IMR-90 (cell line): ENCODE measurements around the gene REST. TPM values are rescaled to one million over a fixed set of nuclear protein-coding genes. Genes with fewer than 3 reads are reported as not detected.

ENCODE experiments used
- ATAC-seq: fragments of 200-7000 bp; cut with Tn5 transposase; 2 replicates; pipeline ENCODE4 v1.9.1; 2020; ENCODE audit warnings: low read depth, mild to moderate bottlenecking, moderate library complexity
- BruUV-seq: library from RNA; stranded (reverse); fragments of 400-500 nt; replicated peaks from 2 replicates; lab custom pipeline; 2021; lab: Mats Ljungman, UMichigan
- CTCF ChIA-PET: fragments of 300-600 bp; formaldehyde crosslinking; extraction: SDS; loops from one replicate; lab custom pipeline; 2021; ENCODE audit warnings: antibody characterized with exemption; lab: Yijun Ruan, JAX
- POLR2A ChIA-PET: fragments of 300-600 bp; sonication (Branson Sonifier 250); formaldehyde crosslinking; loops from one replicate; lab custom pipeline; 2022; ENCODE audit warnings: antibody characterized with exemption; ENCODE audit not compliant: unreplicated experiment; lab: Charles Lee
- DNase-seq: peaks from one replicate; pipeline ENCODE4 v3.0.0; 2013
- H2AFZ ChIP-seq: replicated peaks from 2 replicates; pipeline ENCODE3; 2013; ENCODE audit warnings: low read length, mild to moderate bottlenecking; ENCODE audit not compliant: poor library complexity
- H2AK5ac ChIP-seq: 2 replicates; pipeline ENCODE4 v1.6.1; 2013; ENCODE audit warnings: low read depth, low read length, inconsistent platforms
- H2AK9ac ChIP-seq: replicated peaks from 2 replicates; pipeline ENCODE3; 2013; ENCODE audit warnings: mild to moderate bottlenecking, low read depth, low read length, moderate library complexity; ENCODE audit not compliant: poor library complexity
- H2BK120ac ChIP-seq: 2 replicates; pipeline ENCODE4 v1.6.1; 2013; ENCODE audit warnings: low read depth, low read length, inconsistent platforms
- H2BK15ac ChIP-seq: 3 replicates; pipeline ENCODE4 v1.6.1; 2013; ENCODE audit warnings: low read depth, low read length, inconsistent platforms
- H2BK20ac ChIP-seq: 2 replicates; pipeline ENCODE4 v1.6.1; 2013; ENCODE audit warnings: low read depth, mild to moderate bottlenecking, inconsistent platforms, low read length, moderate library complexity
- H2BK5ac ChIP-seq: 2 replicates; pipeline ENCODE4 v1.6.1; 2013; ENCODE audit warnings: mild to moderate bottlenecking, low read depth, low read length, inconsistent platforms; ENCODE audit not compliant: poor library complexity, severe bottlenecking
- H3K14ac ChIP-seq: replicated peaks from 2 replicates; pipeline ENCODE4 v1.6.1; 2013; ENCODE audit warnings: low read depth, low read length, inconsistent platforms
- H3K18ac ChIP-seq: 2 replicates; pipeline ENCODE4 v1.6.1; 2013; ENCODE audit warnings: low read depth, low read length, control low read depth
- H3K23ac ChIP-seq: 2 replicates; pipeline ENCODE4 v1.6.1; 2013; ENCODE audit warnings: low read depth, low read length, inconsistent platforms
- H3K27ac ChIP-seq: 2 replicates; pipeline ENCODE4 v1.5.1; 2013; ENCODE audit warnings: mild to moderate bottlenecking, control low read depth, low read length; ENCODE audit not compliant: insufficient read depth
- H3K27me3 ChIP-seq: 2 replicates; pipeline ENCODE4 v1.6.1; 2013; ENCODE audit warnings: low read length; ENCODE audit not compliant: control insufficient read depth, insufficient read depth
- H3K36me3 ChIP-seq: 2 replicates; pipeline ENCODE4 v1.6.1; 2013; ENCODE audit warnings: low read length, mixed read lengths; ENCODE audit not compliant: control insufficient read depth, insufficient read depth
- H3K4ac ChIP-seq: 2 replicates; pipeline ENCODE4 v1.6.1; 2013; ENCODE audit warnings: low read depth, low read length, inconsistent platforms
- H3K4me1 ChIP-seq: 2 replicates; pipeline ENCODE4 v1.6.1; 2013; ENCODE audit warnings: low read length, mixed read lengths; ENCODE audit not compliant: control insufficient read depth, insufficient read depth
- H3K4me2 ChIP-seq: 2 replicates; pipeline ENCODE4 v1.6.1; 2013; ENCODE audit warnings: low read depth, mild to moderate bottlenecking, control low read depth, low read length, moderate library complexity
- H3K4me3 ChIP-seq: 2 replicates; pipeline ENCODE4 v1.5.1; 2013; ENCODE audit warnings: low read depth, mild to moderate bottlenecking, control low read depth, low read length, moderate library complexity; ENCODE audit not compliant: insufficient read depth
- H3K56ac ChIP-seq: 2 replicates; pipeline ENCODE4 v1.6.1; 2013; ENCODE audit warnings: low read length, inconsistent platforms; ENCODE audit not compliant: insufficient read depth; ENCODE audit errors: extremely low read depth
- H3K79me1 ChIP-seq, 2 experiments: 2 replicates each; pipeline ENCODE4 v1.6.1; 2013; ENCODE audit warnings: low read length in 2 of 2, inconsistent platforms in 1 of 2, low read depth in 1 of 2
- H3K9ac ChIP-seq: 2 replicates; pipeline ENCODE4 v1.6.1; 2013; ENCODE audit warnings: low read depth, low read length, control low read depth
- H3K9me1 ChIP-seq: 2 replicates; pipeline ENCODE4 v1.6.1; 2013; ENCODE audit warnings: low read length, inconsistent platforms; ENCODE audit not compliant: insufficient read depth
- H3K9me3 ChIP-seq: 2 replicates; pipeline ENCODE4 v1.6.1; 2013; ENCODE audit warnings: low read length; ENCODE audit not compliant: control insufficient read depth, insufficient read depth
- H4K20me1 ChIP-seq: 2 replicates; pipeline ENCODE4 v1.6.1; 2013; ENCODE audit warnings: low read length, inconsistent platforms; ENCODE audit not compliant: insufficient read depth
- H4K5ac ChIP-seq: 2 replicates; pipeline ENCODE4 v1.6.1; 2013; ENCODE audit warnings: mild to moderate bottlenecking, low read depth, low read length, control low read depth
- H4K8ac ChIP-seq, 2 experiments: 2 replicates each; pipeline ENCODE4 v1.6.1; 2013; ENCODE audit warnings: low read depth in 2 of 2, low read length in 2 of 2, control low read depth in 1 of 2, inconsistent platforms in 1 of 2
- H4K91ac ChIP-seq: 2 replicates; pipeline ENCODE4 v1.6.1; 2013; ENCODE audit warnings: low read depth, low read length, inconsistent platforms; ENCODE audit not compliant: insufficient read depth
- FOS ChIP-seq: fragments of 150-350 bp; IDR thresholded peaks from 2 replicates; pipeline ENCODE4 v1.6.1; 2016; ENCODE audit warnings: low read depth, low read length
- MXI1 ChIP-seq: IDR thresholded peaks from 2 replicates; pipeline ENCODE4 v1.6.1; 2012; ENCODE audit warnings: low read depth, mild to moderate bottlenecking, low read length, moderate library complexity, borderline replicate concordance
- WGBS, 2 experiments: methylation state at CpG; one replicate each; pipeline versions ENCODE4 v1.1.5 to v1.1.7; 2013; ENCODE audit warnings: missing lambda C conversion rate in 2 of 2; ENCODE audit not compliant: insufficient read length in 1 of 2; ENCODE audit errors: extremely low coverage in 2 of 2; 5-methylcytosine and 5-hydroxymethylcytosine counted together
- dilution Hi-C: fragments of 300-500 bp; cut with HindIII; formaldehyde crosslinking; loops from one replicate; pipeline ENCODE4 v1.14.3; 2018; ENCODE audit warnings: low sequenced_read_pairs; ENCODE audit not compliant: unreplicated experiment
- in situ Hi-C: fragments of 300-500 bp; cut with MboI; formaldehyde crosslinking; loops from 3 replicates; pipeline ENCODE4 v1.14.3; 2019; ENCODE audit warnings: low sequenced_read_pairs, inconsistent platforms, mixed read lengths
- intact Hi-C: fragments of 100-400 bp; cut with micrococcal nuclease; formaldehyde crosslinking; loops from 2 replicates; pipeline ENCODE4 v1.10.0; 2022
- polyA plus RNA-seq, 3 experiments: library from polyadenylated mRNA; depleted of rRNA; stranded (reverse); fragments of >200 nt; gene quantifications; 2 replicates each; pipeline ENCODE4 v1.2.3, GENCODE V29; 2012; ENCODE audit warnings: low replicate concordance in 1 of 3
- total RNA-seq: library from RNA; depleted of rRNA; stranded (reverse); fragments of >200 nt; gene quantifications from 2 replicates; pipeline ENCODE4 v1.2.3, GENCODE V29; 2012
- TF ChIP-seq, protein P1 (sequence below): fragments of 150-350 bp; IDR thresholded peaks from 2 replicates; pipeline ENCODE4 v1.6.1; 2016; ENCODE audit warnings: low read depth, mild to moderate bottlenecking, low read length, moderate library complexity, borderline replicate concordance
- TF ChIP-seq, protein P2 (sequence below): conservative IDR thresholded peaks from 2 replicates; pipeline ENCODE4 v1.5.1; 2012; ENCODE audit warnings: mild to moderate bottlenecking, low read depth, low read length, improper control_type of control experiment

The REST gene
- total and polyA plus RNA-seq, 2 of the 4 experiments (the other 2 are of a cell fraction) = 10.0 to 66.9 TPM

GRCh38 chr4:56910172-56910967 is 2.7 kb downstream of the REST start:
- Histone ChIP-seq H3K4me3 (peak overlapping the region; percentile 76; the same call in 1 of the 2 replicates), H3K79me1 (peaks cover 3 to 45% of the 10 kb centered on the region in 2 experiments), H2BK15ac (no peak overlapping the region), H3K36me3 (peaks cover 12% of the 10 kb centered on the region), H3K9ac (peak overlapping the region; percentile 63; the same call in 1 of the 2 replicates), H2BK20ac (no peak overlapping the region), H3K9me3 (no peaks in the 10 kb centered on the region), H2AFZ (no peak overlapping the region), H4K5ac (no peak overlapping the region), H2BK5ac (peak overlapping the region; percentile 7), H3K4me1 (peaks cover 7% of the 10 kb centered on the region; the same call in 1 of the 2 replicates), H3K56ac (no peak overlapping the region), H3K23ac (peak overlapping the region; percentile 51; the same call in 1 of the 2 replicates), H3K27me3 (peaks cover 7% of the 10 kb centered on the region), H2BK120ac (no peak overlapping the region), H4K8ac (no peak overlapping the region), H3K9me1 (peaks cover 15% of the 10 kb centered on the region; the same call in 1 of the 2 replicates), H3K27ac (peak overlapping the region; percentile 55; the same call in 1 of the 2 replicates), H3K18ac (no peak overlapping the region), H2AK5ac (no peak overlapping the region; the same call in 1 of the 2 replicates), H4K91ac (no peak overlapping the region), H3K14ac (peak overlapping the region; percentile 64), H4K20me1 (peaks cover 48% of the 10 kb centered on the region), H3K4ac (no peak overlapping the region), H2AK9ac (no peak overlapping the region), H3K4me2 (peak overlapping the region; percentile 88)
- dilution Hi-C loops (no loop called here), intact Hi-C loops (no loop called here), in situ Hi-C loops (no loop called here)
- TF ChIP-seq, protein P1, sequence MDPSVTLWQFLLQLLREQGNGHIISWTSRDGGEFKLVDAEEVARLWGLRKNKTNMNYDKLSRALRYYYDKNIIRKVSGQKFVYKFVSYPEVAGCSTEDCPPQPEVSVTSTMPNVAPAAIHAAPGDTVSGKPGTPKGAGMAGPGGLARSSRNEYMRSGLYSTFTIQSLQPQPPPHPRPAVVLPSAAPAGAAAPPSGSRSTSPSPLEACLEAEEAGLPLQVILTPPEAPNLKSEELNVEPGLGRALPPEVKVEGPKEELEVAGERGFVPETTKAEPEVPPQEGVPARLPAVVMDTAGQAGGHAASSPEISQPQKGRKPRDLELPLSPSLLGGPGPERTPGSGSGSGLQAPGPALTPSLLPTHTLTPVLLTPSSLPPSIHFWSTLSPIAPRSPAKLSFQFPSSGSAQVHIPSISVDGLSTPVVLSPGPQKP = no peak
- TF ChIP-seq, protein P2, sequence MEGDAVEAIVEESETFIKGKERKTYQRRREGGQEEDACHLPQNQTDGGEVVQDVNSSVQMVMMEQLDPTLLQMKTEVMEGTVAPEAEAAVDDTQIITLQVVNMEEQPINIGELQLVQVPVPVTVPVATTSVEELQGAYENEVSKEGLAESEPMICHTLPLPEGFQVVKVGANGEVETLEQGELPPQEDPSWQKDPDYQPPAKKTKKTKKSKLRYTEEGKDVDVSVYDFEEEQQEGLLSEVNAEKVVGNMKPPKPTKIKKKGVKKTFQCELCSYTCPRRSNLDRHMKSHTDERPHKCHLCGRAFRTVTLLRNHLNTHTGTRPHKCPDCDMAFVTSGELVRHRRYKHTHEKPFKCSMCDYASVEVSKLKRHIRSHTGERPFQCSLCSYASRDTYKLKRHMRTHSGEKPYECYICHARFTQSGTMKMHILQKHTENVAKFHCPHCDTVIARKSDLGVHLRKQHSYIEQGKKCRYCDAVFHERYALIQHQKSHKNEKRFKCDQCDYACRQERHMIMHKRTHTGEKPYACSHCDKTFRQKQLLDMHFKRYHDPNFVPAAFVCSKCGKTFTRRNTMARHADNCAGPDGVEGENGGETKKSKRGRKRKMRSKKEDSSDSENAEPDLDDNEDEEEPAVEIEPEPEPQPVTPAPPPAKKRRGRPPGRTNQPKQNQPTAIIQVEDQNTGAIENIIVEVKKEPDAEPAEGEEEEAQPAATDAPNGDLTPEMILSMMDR = no peak
- TF ChIP-seq MXI1 (no peak), FOS (no peak)
- CTCF ChIA-PET = no interaction called here
- no peak for DNase-seq
- BruUV-seq = no TSS peak
- no peak for ATAC-seq
- POLR2A ChIA-PET = no interaction called here
- WGBS, 2 experiments = 100% methylated on average over 1 of the region's 6 CpGs
